HG03095 (cell line): Measurements from ENCODE around the gene BCL11B.
"Not testable (repeated sequence)": the region's sequence is repeated elsewhere in the genome, so short reads cannot be mapped to it uniquely, and the experiment has no call there.

Experiments used
- ATAC-seq: cut with Tn5 transposase; IDR thresholded peaks from one replicate; pipeline ENCODE4 v1.9.1; 2021; ENCODE audit warnings: moderate library complexity; ENCODE audit not compliant: unreplicated experiment

Gene BCL11B

GRCh38 chr14:99203080-99203479 lies 68.9 kb downstream of the BCL11B start:
- no peak for ATAC-seq

DNA sequence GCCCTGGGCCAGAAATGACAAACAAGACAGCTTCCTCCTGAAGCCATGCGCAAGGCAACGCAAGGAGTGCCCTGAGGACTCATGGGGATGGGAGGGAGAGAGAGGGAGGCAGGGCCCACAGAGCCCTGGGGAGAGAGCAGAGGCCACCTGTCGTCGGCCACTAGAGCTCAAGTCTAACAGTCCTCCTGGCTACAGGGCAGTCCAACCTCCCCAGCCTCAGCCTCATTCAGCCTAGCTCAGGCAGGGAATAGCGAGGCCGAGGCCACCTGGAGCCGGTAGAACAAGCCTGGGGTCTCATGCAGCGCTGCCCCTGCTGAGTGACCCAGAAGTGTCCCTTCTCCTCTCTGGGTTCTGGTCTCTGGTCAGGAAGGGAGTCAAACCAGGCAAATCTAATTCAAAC lies 69.5 kb downstream of the BCL11B start:
- ATAC-seq, result no peak

DNA sequence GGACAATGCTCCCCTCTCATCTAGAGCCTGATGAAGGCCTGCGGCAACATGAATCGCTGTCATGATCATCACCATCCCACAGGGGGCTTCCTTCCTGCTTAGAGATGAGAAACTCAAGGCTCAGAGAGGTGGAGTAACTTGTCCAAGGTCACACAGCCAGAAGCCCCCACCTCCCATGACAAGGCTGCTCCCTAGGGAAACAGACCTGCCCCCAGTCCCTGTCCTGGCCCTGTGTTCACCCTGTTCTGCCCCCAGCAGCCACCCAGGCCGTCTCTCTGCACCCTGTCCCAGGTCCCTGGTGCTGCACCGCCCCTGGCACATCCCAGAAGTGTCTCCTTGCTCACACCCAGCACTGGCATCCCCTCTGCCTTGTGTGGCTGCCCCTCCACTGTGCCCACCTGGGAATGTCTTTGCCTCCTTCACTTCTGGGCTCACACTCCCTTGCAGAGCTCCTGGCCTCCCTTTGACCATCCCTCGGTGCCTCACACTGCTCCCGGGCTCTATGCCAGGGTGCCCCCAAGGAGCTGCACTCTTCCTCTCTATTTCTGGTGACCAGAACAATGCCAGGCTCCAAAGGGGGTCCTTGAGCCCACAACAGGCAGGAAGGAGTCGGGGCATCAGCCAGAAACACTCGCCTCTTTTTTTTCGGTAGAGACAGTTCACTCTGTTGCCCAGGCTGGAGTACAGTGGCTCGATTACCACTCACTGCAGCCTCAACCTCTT lies 70.5 kb downstream of the BCL11B start:
- no peak for ATAC-seq

DNA sequence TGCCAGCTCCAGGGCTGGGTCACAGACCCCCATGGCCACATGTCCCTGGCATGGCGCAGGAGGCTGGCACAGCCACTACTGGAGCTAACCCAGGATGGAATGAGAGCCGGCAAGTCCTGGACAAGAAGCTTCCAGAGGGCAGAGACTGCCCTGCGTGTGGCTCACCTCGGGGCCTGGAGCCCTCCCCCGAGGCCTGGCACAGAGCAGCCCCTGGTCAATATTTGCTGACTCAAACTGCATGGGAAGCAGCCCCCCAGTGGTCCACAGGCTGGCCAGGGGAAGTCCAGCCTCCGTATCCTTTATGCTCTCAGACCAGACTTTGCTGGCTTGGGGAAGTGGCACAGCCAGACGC lies 71.4 kb downstream of the BCL11B start:
- ATAC-seq, result no peak

GRCh38 chr14:99199846-99200653 lies 71.9 kb downstream of the BCL11B start:
- no peak for ATAC-seq

- no peak for ATAC-seq
Measured at GRCh38 chr14:99198746-99199502, 73.1 kb downstream of the BCL11B start.

- no peak for ATAC-seq
Measured at GRCh38 chr14:99196310-99196650, 75.7 kb downstream of the BCL11B start.

DNA sequence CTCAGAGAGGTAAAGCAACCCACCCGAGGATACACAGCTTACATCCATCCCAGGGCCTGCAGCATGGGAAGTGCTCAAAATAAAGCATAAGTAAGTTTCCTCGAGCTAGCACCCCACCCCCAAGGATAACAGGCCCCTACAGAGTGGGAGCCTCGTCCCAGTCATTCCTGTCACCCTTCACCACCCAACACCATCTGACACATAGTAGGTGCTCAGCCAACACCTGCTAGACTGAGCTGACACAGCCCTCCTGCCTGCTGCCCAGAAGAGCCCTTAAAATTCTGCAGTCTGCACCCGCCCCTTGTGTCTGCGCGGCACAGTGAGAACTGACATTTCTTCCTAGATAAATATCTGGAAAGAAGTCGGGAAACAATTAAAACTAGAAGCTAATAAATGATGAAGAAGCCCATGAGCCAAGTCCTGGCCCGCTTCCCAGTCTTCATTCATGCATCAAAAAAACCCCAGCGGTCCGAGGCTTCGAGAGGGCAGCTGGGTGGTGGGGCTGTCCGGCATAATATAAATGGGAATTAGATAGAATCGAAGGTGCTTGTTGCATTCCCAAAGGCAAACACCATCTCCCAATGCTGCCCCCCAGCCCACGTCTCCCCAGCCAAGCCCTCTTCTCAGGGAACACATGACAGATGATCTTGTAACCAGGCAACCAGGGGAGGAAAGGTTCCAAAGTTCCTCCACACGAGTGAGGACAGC lies 76.2 kb downstream of the BCL11B start:
- no peak for ATAC-seq

- no peak for ATAC-seq
Measured at GRCh38 chr14:99194736-99195135, 77.3 kb downstream of the BCL11B start.

GRCh38 chr14:99194136-99194535 lies 77.9 kb downstream of the BCL11B start:
- no peak for ATAC-seq

- ATAC-seq, result no peak
Measured at GRCh38 chr14:99192830-99193229, 79.2 kb downstream of the BCL11B start.

GRCh38 chr14:99192028-99192621 lies 79.9 kb downstream of the BCL11B start:
- ATAC-seq, result no peak

DNA sequence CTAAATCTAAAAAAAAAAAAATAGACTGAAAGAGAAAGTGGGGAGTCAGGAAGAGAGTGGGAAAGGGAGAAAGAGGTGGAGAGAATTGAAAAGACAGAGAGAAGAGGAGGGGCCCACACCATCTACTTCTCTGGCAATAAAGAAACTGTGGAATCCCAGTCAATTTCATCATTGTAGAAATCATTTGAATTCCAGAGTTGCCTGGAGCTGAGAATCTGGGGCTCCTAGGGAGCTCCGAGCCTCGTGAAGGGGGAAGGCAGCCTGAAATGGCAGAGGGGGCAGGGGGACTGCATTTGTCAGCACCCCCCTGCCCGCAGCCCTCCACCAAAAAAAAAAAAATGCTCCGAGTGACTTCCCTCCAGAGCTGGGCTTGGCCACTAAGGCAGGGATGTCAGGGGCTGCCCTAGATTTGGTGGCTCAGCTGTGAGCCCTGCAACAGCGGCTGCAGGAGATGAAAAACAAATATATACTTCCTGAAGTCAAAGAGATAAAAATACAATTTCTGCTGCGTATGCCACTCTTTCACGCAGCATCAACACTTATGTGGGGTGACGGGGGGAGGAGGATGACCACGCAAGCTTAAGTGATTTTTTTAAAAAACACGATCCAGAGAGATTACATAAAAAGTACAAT lies 80.5 kb downstream of the BCL11B start:
- ATAC-seq, result no peak

DNA sequence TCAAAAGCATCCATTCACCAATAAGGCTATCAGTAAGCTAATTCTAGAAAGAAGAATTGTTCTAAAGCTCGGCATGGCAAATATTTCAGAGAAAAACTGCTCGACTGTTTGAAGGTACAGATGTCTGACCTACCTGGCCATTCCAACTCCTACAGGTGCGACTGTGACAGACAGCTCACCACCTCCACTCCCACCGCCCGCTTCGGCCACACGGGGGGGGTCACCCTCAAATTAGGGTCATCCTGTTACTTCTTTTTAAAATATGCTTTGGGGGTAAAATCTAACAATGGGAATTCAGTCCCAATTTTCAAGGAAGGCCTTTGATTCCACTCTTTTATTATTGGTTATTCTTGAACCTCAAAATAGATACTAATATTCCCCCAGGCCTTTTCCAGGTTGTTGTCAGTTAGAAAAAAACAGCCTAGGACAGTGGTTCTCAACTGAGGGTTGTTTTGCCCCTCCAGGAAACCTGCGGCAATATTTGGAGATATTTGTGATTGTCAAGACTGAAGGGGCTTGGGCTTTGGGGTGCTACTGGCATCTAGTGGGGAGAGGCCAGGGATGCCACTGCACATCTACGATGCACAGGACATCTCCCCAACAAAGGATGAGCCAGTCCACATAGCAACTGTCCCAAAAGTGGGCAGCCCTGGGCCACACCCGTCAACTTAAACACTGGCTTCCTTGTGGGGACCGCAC lies 81.2 kb downstream of the BCL11B start:
- no peak for ATAC-seq

DNA sequence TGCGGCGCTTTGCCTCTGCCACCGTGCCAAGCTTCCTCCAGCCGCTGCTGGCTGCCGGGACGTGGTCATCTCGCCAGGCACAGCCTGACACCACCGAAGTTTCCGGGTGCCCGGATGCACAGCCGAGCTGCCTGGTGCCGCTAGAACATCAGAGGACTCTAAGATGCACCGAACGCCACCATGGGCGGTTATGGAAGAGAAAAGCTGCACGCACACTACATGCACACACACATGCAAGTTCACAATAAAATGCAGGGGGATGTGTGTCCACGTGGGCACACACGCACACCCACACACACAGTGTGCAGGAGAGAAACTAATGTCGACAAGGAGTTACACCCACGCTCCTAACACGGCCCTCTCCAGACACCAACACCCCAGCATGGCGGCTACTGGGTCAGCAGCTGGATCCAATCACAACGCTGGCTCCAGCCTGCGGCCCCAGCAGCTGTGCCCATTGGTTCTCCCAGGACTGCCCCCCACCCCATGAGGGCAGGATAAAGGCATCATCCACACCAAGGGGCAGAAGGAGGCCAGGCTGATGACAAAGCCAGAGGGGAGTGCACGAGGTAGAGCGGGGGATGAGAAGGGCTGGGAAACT lies 82.7 kb downstream of the BCL11B start:
- no peak for ATAC-seq

GRCh38 chr14:99188731-99189191 lies 83.2 kb downstream of the BCL11B start:
- ATAC-seq, result no peak

GRCh38 chr14:99187858-99188257 lies 84.1 kb downstream of the BCL11B start:
- ATAC-seq, result no peak

- no peak for ATAC-seq
Measured at GRCh38 chr14:99186956-99187690, 84.9 kb downstream of the BCL11B start.

DNA sequence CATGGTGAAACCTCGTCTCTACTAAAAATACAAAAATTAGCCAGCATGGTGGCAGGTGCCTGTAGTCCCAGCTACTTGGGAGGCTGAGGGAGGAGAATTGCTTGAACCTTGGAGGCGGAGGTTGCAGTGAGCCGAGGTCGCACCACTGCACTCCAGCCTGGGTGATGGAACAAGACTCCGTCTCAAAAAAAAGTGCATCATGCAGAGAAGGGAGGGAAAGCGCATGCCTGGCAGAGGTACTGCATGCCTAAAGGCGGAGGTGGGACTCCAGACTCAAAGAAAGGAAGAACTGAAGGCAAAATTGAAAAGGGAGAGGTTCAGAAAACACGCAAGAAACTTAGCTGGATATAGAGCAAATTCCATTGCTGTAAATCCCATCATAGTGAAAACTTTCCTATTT lies 85.7 kb downstream of the BCL11B start:
- not testable (repeated sequence) for ATAC-seq
